HUES6 (cell line): ENCODE measurements around the gene SLCO4C1.

Experiments
- H3K27ac ChIP-seq: 2 replicates; pipeline ENCODE4 v1.7.0; 2013; ENCODE audit warnings: low read depth, mild to moderate bottlenecking, low read length, inconsistent platforms
- H3K27me3 ChIP-seq: 2 replicates; pipeline ENCODE4 v1.6.1; 2013; ENCODE audit warnings: low read length; ENCODE audit not compliant: control insufficient read depth, insufficient read depth
- H3K36me3 ChIP-seq: 2 replicates; pipeline ENCODE4 v1.6.1; 2013; ENCODE audit warnings: low read length; ENCODE audit not compliant: control insufficient read depth, insufficient read depth
- H3K4me1 ChIP-seq: 2 replicates; pipeline ENCODE4 v1.6.1; 2013; ENCODE audit warnings: low read length; ENCODE audit not compliant: control insufficient read depth, insufficient read depth
- H3K4me3 ChIP-seq: 2 replicates; pipeline ENCODE4 v1.5.1; 2013; ENCODE audit warnings: low read depth, low read length
- H3K9ac ChIP-seq: one replicate; pipeline ENCODE4 v1.6.1; 2013; ENCODE audit warnings: mild to moderate bottlenecking, low read length
- H3K9me3 ChIP-seq: 2 replicates; pipeline ENCODE4 v1.6.1; 2013; ENCODE audit warnings: low read depth, low read length; ENCODE audit not compliant: control insufficient read depth, insufficient read depth

The SLCO4C1 gene

GRCh38 chr5:102295534-102296177, 428 bp downstream of the SLCO4C1 start:
- peak overlapping the region; percentile 80 for H3K9ac ChIP-seq
- H3K4me3 ChIP-seq, result peak overlapping the region; percentile 75
- no peaks in the 10 kb centered on the region for H3K9me3 ChIP-seq
- H3K4me1 ChIP-seq, result peaks cover 15% of the 10 kb centered on the region
- no peaks in the 10 kb centered on the region for H3K36me3 ChIP-seq
- no peaks in the 10 kb centered on the region; the same call in 1 of the 2 replicates for H3K27me3 ChIP-seq
- H3K27ac ChIP-seq, result peak overlapping the region; percentile 39; the same call in 1 of the 2 replicates

- Histone ChIP-seq H3K9me3 (no peaks in the 10 kb centered on the region), H3K27ac (peak overlapping the region; percentile 39), H3K4me1 (peaks cover 15% of the 10 kb centered on the region), H3K9ac (peak overlapping the region; percentile 68), H3K4me3 (peak overlapping the region; percentile 75), H3K36me3 (no peaks in the 10 kb centered on the region), H3K27me3 (no peaks in the 10 kb centered on the region; the same call in 1 of the 2 replicates)
These were observed 1.1 kb downstream of the SLCO4C1 start for GRCh38 chr5:102294886-102295395.

GRCh38 chr5:102290004-102290403, 6.1 kb downstream of the SLCO4C1 start:
- Histone ChIP-seq H3K4me1 (peaks cover 7% of the 10 kb centered on the region; the same call in 1 of the 2 replicates), H3K9ac (no peak overlapping the region)

DNA sequence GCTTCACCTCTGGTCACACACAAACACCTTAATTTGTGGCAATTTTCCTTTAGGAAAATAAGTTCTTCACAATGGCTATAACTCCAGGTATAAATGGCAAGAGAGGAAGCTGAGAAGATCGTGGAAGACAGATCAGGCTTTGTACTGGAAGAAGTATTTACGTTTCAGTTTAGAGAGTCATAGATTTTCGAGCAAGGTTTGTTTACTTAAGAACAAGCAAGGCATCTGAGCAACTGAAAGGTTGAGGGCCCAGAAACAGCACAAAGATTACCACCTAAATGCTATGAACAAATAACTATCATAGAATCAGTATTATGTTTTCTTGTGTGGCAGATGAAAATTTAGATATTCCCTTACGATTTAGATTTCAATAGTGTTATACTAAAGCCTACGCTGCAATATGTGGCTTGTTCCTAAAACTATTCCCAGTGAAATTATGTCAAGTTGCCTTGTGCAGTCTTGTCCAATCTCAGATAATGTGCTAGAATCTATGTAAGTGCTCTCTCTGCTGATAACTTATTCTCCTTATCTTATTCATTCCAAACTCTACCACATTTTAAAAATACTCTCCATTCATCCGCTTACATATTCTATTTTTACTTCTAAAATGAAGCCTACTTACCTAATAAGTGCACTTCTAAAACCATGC, 6.7 kb downstream of the SLCO4C1 start:
- no peak overlapping the region for H3K4me3 ChIP-seq
- no peak overlapping the region for H3K27ac ChIP-seq

More at GRCh38 chr5:102290004-102290403, 6.1 kb downstream of the SLCO4C1 start:
- no peak overlapping the region for H3K4me3 ChIP-seq
- H3K27me3 ChIP-seq, result no peaks in the 10 kb centered on the region
- H3K36me3 ChIP-seq, result no peaks in the 10 kb centered on the region
- H3K27ac ChIP-seq, result no peak overlapping the region
- no peaks in the 10 kb centered on the region for H3K9me3 ChIP-seq

GRCh38 chr5:102288630-102289029, 7.5 kb downstream of the SLCO4C1 start:
- no peaks in the 10 kb centered on the region for H3K4me1 ChIP-seq
- H3K27ac ChIP-seq, result no peak overlapping the region

More for the DNA sequence above, 6.7 kb downstream of the SLCO4C1 start:
- Histone ChIP-seq H3K9ac (no peak overlapping the region), H3K9me3 (no peaks in the 10 kb centered on the region), H3K36me3 (no peaks in the 10 kb centered on the region), H3K4me1 (peaks cover under 1% of the 10 kb centered on the region; the same call in 1 of the 2 replicates), H3K27me3 (no peaks in the 10 kb centered on the region)

DNA sequence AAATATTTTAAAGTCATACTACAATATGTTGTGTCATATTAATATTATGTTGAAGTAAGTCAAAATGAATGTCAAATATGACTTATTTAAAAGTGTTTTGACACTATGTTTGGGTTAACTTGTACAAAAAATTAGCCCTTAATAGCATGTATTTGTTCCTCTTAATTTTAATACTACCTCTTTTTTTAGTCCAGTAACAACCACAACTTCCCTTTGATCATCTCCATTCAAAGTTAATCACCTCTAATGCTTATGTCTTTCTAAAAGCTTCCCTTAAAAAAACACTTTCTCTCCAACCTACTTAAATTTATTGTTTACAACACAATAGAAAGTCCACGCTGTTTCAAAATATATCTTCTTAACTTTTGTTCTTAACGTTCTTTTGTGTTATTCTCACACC, 9.6 kb downstream of the SLCO4C1 start:
- Histone ChIP-seq H3K4me1 (no peaks in the 10 kb centered on the region), H3K36me3 (no peaks in the 10 kb centered on the region), H3K9ac (no peak overlapping the region), H3K27ac (no peak overlapping the region), H3K27me3 (no peaks in the 10 kb centered on the region), H3K9me3 (no peaks in the 10 kb centered on the region), H3K4me3 (no peak overlapping the region)

More at GRCh38 chr5:102288630-102289029, 7.5 kb downstream of the SLCO4C1 start:
- no peak overlapping the region for H3K9ac ChIP-seq
- no peaks in the 10 kb centered on the region for H3K9me3 ChIP-seq
- H3K4me3 ChIP-seq, result no peak overlapping the region
- H3K36me3 ChIP-seq, result no peaks in the 10 kb centered on the region
- H3K27me3 ChIP-seq, result no peaks in the 10 kb centered on the region

DNA sequence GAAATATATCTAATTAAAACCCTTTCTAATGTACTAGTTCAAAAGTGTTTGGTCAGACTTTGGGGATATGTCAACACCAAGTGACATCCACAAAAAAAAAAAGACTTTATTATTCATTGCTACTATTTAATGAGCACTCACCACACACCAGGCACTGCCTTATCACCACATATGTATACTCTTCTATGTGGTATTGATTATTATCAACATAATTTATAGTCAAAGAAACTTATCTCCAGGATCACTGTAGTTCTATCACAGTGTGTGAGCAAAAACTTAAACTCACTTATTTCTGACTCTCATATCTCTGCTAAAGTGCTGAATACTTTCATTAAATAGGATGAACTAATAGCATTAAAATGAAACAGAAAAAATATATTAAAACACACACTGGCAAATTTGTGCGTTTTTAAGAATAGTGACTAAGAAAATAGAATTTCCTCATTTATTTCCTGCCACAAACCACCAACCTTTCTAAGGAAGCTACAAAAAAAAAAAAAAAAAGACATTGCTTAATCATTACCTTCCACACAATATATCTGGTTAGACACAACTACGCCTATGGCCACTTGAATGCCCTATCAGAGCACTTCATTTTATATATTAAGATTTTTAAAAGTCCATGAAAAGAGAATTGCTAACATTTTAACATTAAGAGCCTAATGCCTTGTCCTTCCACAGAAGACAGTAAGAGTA, 12.8 kb downstream of the SLCO4C1 start:
- Histone ChIP-seq H3K4me3 (no peak overlapping the region), H3K27me3 (no peaks in the 10 kb centered on the region), H3K27ac (no peak overlapping the region), H3K4me1 (no peaks in the 10 kb centered on the region), H3K36me3 (no peaks in the 10 kb centered on the region), H3K9ac (no peak overlapping the region), H3K9me3 (no peaks in the 10 kb centered on the region)

GRCh38 chr5:102279711-102280110, 16.4 kb downstream of the SLCO4C1 start:
- no peaks in the 10 kb centered on the region for H3K9me3 ChIP-seq
- no peak overlapping the region for H3K27ac ChIP-seq
- H3K4me1 ChIP-seq, result peaks cover 3% of the 10 kb centered on the region; the same call in 1 of the 2 replicates
- no peaks in the 10 kb centered on the region for H3K27me3 ChIP-seq
- H3K9ac ChIP-seq, result no peak overlapping the region
- no peak overlapping the region for H3K4me3 ChIP-seq
- no peaks in the 10 kb centered on the region for H3K36me3 ChIP-seq

GRCh38 chr5:102278231-102278630, 17.9 kb downstream of the SLCO4C1 start:
- Histone ChIP-seq H3K9me3 (no peaks in the 10 kb centered on the region), H3K4me3 (no peak overlapping the region), H3K36me3 (no peaks in the 10 kb centered on the region), H3K27ac (no peak overlapping the region), H3K4me1 (peaks cover 3% of the 10 kb centered on the region; the same call in 1 of the 2 replicates), H3K9ac (no peak overlapping the region), H3K27me3 (no peaks in the 10 kb centered on the region)

GRCh38 chr5:102277144-102277543, 18.9 kb downstream of the SLCO4C1 start:
- Histone ChIP-seq H3K27ac (no peak overlapping the region), H3K9ac (no peak overlapping the region), H3K27me3 (no peaks in the 10 kb centered on the region), H3K36me3 (no peaks in the 10 kb centered on the region), H3K9me3 (no peaks in the 10 kb centered on the region), H3K4me3 (no peak overlapping the region), H3K4me1 (peaks cover 3% of the 10 kb centered on the region; the same call in 1 of the 2 replicates)
